ENCODE results near the gene FKBP8. TPM values are rescaled to one million over a fixed set of nuclear protein-coding genes. Genes with fewer than 3 reads are reported as not detected.
A peak's percentile ranks its signal among the peaks of the same experiment; 100 is the strongest.

The FKBP8 gene
- total RNA-seq, 1 donor from 2014 or later = 376 TPM

- peak overlapping the region; percentile 41 for H3K27ac ChIP-seq
- TF ChIP-seq POLR2AphosphoS5 (IDR thresholded peaks at IDR 0.05; ENCODE audit: insufficient read depth in 1 of 2, low read depth in 1 of 2) (no peak), CTCF (IDR thresholded peaks at IDR 0.05) (no peak), POLR2A (IDR thresholded peaks at IDR 0.05) (no peak)
- H3K9me3 ChIP-seq = no peaks in the 10 kb centered on the region
- H3K4me1 ChIP-seq = peaks cover 100% of the 10 kb centered on the region
- no peak for DNase-seq (ENCODE audit: extremely low spot score in 2 of 2)
- intact Hi-C loops (cut with DNase I) = no loop called here
- no peak overlapping the region for H3K4me3 ChIP-seq
- H3K36me3 ChIP-seq = no peaks in the 10 kb centered on the region
- no peaks in the 10 kb centered on the region for H3K27me3 ChIP-seq
Observed at GRCh38 chr19:18502638-18503294, 40.6 kb downstream of the FKBP8 start.

GRCh38 chr19:18502246-18502637, 41.1 kb downstream of the FKBP8 start:
- peaks cover 100% of the 10 kb centered on the region for H3K4me1 ChIP-seq

GRCh38 chr19:18501832-18502231, 41.5 kb downstream of the FKBP8 start:
- Histone ChIP-seq H3K27ac (peak overlapping the region; percentile 41), H3K9me3 (no peaks in the 10 kb centered on the region), H3K4me3 (no peak overlapping the region), H3K36me3 (no peaks in the 10 kb centered on the region), H3K4me1 (peaks cover 100% of the 10 kb centered on the region), H3K27me3 (no peaks in the 10 kb centered on the region)
- intact Hi-C loops (cut with DNase I) = no loop called here
- no peak for DNase-seq (ENCODE audit: extremely low spot score in 2 of 2)
- TF ChIP-seq POLR2AphosphoS5 (IDR thresholded peaks at IDR 0.05; ENCODE audit: insufficient read depth in 1 of 2, low read depth in 1 of 2) = no peak
- TF ChIP-seq POLR2A (IDR thresholded peaks at IDR 0.05) = no peak
- no peak for TF ChIP-seq CTCF (IDR thresholded peaks at IDR 0.05)

More at GRCh38 chr19:18502246-18502637, 41.1 kb downstream of the FKBP8 start:
- Histone ChIP-seq H3K9me3 (no peaks in the 10 kb centered on the region), H3K27me3 (no peaks in the 10 kb centered on the region), H3K36me3 (no peaks in the 10 kb centered on the region), H3K27ac (peak overlapping the region; percentile 41), H3K4me3 (no peak overlapping the region)
- intact Hi-C loops (cut with DNase I) = no loop called here
- DNase-seq (ENCODE audit: extremely low spot score in 2 of 2) = no peak
- TF ChIP-seq CTCF (IDR thresholded peaks at IDR 0.05) (no peak), POLR2AphosphoS5 (IDR thresholded peaks at IDR 0.05; ENCODE audit: insufficient read depth in 1 of 2, low read depth in 1 of 2) (no peak), POLR2A (IDR thresholded peaks at IDR 0.05) (no peak)

GRCh38 chr19:18501351-18501750, 42.0 kb downstream of the FKBP8 start:
- Histone ChIP-seq H3K36me3 (no peaks in the 10 kb centered on the region), H3K4me1 (peaks cover 100% of the 10 kb centered on the region), H3K9me3 (no peaks in the 10 kb centered on the region), H3K27ac (peak overlapping the region; percentile 41), H3K27me3 (no peaks in the 10 kb centered on the region), H3K4me3 (no peak overlapping the region)
- intact Hi-C loops (cut with DNase I) = no loop called here
- no peak for DNase-seq (ENCODE audit: extremely low spot score in 2 of 2)
- TF ChIP-seq POLR2A (IDR thresholded peaks at IDR 0.05) (no peak), POLR2AphosphoS5 (IDR thresholded peaks at IDR 0.05; ENCODE audit: insufficient read depth in 1 of 2, low read depth in 1 of 2) (no peak), CTCF (IDR thresholded peaks at IDR 0.05) (no peak)

- Histone ChIP-seq H3K9me3 (no peaks in the 10 kb centered on the region), H3K36me3 (no peaks in the 10 kb centered on the region), H3K27me3 (no peaks in the 10 kb centered on the region), H3K4me1 (peaks cover 100% of the 10 kb centered on the region), H3K4me3 (no peak overlapping the region), H3K27ac (no peak overlapping the region)
- DNase-seq (ENCODE audit: extremely low spot score in 2 of 2) = no peak
- TF ChIP-seq POLR2A (IDR thresholded peaks at IDR 0.05) = no peak
- no peak for TF ChIP-seq POLR2AphosphoS5 (IDR thresholded peaks at IDR 0.05; ENCODE audit: insufficient read depth in 1 of 2, low read depth in 1 of 2)
- TF ChIP-seq CTCF (IDR thresholded peaks at IDR 0.05) = no peak
- intact Hi-C loops (cut with DNase I) = no loop called here
Observed at GRCh38 chr19:18500799-18501198, 42.6 kb downstream of the FKBP8 start.

Measured in vagina (tissue), 2 donors.